ENCODE measurements around the gene DNAJC16. TPM values are rescaled to one million over a fixed set of nuclear protein-coding genes. Genes with fewer than 3 reads are reported as not detected.
"Not testable (repeated sequence)": the region's sequence is repeated elsewhere in the genome, so short reads cannot be mapped to it uniquely, and the experiment has no call there.

DNAJC16 gene
- total RNA-seq, 1 donor, result 8.6 TPM

DNA sequence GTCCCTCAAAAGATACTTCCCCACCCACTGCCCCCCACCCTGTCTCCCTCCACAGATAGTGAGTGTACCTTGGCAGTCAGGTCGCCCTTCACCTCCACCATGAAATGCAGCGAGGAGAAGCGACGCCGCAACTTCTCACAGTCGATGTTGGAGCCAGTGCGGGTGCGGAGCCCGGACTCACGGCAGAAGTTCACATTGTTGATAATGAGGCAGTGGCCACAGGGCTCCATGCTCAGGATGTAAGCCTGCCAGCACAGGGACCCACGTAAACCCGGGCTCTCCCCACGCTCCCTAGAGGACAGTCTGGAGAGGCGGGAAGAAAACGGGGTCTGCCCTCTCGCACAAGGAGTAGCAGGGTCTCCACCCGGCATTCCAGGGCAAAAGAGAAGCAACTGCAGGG, 19.8 kb upstream of the DNAJC16 start:
- no peak for DNase-seq (ENCODE audit: low read depth in 2 of 3, low spot score in 2 of 3)

DNA sequence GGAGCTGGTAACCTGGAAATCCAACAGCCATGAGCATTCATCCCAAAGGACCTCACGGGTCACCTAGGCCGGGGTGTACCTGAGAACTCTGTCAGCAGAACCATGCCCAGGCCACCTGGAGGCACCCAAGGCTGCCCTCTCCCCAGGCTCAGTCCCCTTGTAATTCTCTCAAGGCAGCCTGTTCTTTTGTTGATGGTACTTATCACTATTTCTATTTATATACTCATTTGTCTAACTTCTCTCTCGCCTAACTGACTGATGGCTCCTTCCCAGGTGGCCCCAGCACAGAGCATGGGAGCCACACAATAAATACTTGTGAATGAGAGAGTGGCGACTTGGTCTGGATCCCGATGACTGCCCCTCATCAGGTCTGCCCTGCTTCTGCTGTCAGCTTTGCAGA, 19.4 kb upstream of the DNAJC16 start:
- DNase-seq (ENCODE audit: low read depth in 2 of 3, low spot score in 2 of 3), result no peak

DNA sequence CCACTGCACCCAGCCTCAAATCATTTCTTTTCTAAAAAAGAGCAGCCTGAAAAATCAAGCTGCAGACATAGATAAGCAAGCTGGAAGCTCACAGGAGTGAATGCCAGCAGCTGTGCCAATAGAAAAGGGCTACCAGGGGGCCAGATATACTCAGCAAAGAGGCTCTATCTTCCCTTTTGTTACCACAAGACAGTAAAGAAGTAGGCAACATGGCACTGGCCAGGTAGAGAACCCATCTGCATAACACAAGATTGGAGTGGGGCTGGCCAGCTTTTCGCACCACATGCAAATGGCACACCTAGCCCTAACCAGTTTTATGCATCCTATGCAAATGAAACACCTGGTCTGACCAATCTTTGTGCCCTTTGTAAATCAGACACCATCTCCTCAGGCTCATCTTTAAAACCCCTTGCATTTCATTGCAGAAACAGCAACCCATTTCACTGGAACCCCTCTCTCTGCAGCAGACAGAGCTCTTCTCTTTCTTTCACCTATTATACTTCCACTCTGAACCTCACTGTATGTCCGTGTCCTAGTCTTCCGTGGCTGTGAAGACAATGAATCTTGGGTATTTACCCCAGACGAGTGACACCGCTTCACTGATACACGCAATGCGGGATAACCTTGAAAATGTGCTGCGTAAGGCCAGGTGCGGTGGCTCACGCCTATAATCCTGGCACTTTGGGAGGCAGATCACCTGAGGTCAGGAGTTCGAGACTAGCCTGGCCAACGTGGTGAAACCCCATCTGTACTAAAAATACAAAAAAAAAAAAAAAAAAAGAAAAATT, 17.8 kb upstream of the DNAJC16 start:
- DNase-seq (ENCODE audit: low read depth in 2 of 3, low spot score in 2 of 3), result peak in 2 of 3 donors; percentile 54 to 69

DNA sequence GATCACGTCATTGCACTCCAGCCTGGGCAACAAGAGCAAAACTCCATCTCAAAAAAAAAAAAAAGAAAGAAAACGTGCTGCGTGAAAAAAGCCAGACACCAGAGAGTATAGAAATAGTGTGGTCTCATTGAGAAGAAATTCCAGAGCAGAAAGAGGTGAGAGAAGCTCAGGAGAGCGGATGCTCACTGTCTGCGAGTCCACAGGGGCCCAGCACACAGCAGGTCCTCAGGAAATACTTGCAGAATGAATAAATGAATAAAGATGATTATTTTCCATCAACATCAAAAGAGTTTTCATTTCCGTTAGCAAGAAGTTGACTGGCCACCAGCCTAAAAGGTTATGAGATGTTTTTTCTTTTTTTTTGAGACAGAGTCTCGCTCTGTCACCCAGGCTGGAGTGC, 17.1 kb upstream of the DNAJC16 start:
- DNase-seq (ENCODE audit: low read depth in 2 of 3, low spot score in 2 of 3), result no peak

DNA sequence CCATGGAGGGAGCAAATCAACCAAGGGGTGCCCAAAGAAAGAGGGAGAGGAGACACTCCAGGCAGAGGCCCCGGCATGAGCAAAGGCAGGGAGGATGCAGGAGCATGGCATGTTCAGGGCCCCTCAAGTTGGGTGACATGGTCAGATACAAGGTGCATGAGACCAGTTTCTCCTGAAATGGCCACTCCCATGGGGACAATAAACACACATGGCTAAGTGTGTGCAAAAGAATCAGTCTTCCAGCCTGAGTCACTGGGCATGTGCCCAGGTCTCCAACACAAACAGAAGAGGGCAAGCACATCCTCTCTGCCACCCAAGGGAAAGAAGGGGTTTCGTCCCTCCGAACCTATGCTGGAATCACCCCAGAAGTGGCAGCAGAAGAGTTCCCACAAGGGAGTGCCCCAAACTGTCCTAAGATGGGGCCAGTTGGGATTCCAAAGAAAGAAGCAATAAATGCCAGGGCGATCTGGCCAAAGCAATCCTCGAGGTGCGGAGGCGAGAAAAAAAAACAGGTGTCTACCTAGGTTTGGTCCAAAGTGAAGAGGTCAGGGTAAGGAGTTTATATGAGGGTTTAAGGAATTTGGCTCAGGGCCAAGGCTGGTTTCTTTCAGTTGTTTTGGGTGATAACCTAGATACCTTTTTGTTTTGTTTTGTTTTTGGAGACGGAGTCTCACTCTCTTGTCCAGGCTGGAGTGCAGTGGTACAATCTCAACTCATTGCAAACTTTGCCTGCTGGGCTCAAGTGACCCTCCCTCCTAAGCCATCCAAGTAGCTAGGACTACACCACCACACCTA, 15.8 kb upstream of the DNAJC16 start:
- no peak for DNase-seq (ENCODE audit: low read depth in 2 of 3, low spot score in 2 of 3)

DNA sequence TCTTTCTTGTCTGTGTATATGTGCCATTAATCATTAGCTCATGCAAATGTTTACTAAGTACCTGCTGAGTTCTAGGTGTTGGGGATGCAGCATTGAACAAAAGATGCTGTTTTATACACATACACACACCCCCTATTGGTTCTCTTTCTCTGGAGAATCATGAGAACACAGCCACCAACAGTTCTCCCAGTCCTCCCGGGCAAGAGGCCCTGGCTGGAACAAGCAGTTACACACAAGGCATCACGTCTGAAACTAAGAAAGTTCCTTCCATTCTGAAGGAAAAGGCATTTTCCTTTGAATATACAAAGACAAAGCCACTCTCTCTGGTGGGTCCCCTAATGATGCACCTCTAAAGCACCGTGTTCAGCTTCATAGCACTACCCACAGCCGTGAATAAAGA, 13.5 kb upstream of the DNAJC16 start:
- no peak for DNase-seq (ENCODE audit: low read depth in 2 of 3, low spot score in 2 of 3)

DNA sequence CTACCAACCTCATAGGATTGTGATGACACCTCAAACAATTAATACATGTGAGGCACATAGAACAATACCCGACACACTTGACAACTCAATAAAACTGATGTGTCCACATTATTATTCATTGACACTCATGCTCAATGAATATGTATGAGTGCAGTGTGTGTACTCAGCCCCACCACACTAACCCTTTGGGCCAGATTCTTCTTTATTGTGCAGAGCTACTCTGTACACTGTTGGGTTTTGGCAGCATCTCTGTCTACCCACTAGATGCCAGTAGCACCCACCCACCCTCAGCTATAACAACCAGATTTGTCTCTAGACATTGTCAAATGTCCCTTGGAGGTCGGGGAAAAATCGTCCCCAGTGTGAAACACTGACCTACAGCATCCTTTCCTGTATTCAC, 12.7 kb upstream of the DNAJC16 start:
- no peak for DNase-seq (ENCODE audit: low read depth in 2 of 3, low spot score in 2 of 3)

DNA sequence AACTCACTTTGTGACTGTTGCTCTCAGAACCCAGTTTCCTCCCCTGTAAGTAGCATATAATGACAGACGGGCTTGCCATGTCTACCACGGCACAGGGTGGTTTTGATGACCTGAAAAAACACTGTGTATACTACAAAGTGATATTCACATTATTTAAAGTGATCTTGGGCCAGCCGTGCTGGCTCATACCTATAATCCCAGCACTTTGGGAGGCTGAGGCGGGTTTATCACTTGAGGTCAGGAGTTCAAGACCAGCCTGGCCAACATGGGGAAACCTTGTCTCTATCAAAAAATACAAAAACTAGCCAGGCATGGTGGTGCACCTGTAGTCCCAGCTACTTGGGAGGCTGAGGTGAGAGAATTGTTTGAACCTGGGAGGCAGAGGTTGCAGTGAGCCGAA, 12.1 kb upstream of the DNAJC16 start:
- DNase-seq (ENCODE audit: low read depth in 2 of 3, low spot score in 2 of 3), result not testable (repeated sequence)

DNA sequence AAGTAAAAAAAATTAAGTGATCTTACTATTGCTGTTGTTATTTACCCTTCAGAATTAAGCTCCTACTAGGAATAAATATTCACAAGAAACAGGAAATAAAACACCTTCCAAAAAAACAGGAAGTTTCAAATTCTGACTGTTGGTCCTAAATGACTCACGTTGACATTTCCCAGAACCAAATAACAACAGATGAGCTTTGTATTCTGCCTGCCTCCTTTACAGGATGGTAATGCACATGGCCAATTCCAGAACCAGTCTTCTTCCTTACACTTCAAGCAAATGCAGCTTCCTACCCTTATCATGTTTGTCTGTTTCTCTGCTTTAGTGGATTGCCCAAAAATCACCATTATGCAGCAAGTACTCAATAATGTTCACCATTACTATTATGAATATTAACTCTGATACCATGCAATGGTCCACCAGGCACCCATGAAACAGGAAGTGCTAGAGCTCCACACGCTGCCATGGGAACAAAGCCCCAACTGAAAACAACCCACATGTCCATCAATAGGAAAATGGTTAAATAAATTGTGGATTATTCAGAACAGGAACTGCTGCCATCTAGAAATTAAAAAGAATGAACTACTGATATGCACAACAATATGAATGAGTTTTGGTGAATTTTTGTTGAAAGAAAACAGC, 11.5 kb upstream of the DNAJC16 start:
- peak in 2 of 3 donors; percentile 35 to 42 for DNase-seq (ENCODE audit: low read depth in 2 of 3, low spot score in 2 of 3)

DNA sequence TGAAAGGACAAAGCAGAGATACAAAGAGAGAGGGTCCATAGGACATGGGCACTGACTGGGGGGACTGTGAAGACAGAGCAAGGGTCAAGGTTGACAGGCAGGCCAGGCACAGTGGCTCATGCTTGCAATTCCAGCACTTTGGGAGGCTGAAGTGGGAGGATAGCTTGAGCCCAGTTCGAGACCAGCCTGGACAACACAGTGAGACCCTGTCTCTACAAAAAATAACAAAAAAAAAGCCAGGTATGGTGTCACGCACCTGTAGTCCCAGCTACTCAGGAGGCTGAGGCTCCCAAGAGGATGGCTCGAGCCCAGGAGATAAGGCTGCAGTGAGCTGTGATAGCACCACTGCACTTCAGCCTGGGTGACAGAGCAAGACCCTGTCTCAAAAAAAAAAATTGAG, 7.0 kb upstream of the DNAJC16 start:
- no peak for DNase-seq (ENCODE audit: low read depth in 2 of 3, low spot score in 2 of 3)

DNA sequence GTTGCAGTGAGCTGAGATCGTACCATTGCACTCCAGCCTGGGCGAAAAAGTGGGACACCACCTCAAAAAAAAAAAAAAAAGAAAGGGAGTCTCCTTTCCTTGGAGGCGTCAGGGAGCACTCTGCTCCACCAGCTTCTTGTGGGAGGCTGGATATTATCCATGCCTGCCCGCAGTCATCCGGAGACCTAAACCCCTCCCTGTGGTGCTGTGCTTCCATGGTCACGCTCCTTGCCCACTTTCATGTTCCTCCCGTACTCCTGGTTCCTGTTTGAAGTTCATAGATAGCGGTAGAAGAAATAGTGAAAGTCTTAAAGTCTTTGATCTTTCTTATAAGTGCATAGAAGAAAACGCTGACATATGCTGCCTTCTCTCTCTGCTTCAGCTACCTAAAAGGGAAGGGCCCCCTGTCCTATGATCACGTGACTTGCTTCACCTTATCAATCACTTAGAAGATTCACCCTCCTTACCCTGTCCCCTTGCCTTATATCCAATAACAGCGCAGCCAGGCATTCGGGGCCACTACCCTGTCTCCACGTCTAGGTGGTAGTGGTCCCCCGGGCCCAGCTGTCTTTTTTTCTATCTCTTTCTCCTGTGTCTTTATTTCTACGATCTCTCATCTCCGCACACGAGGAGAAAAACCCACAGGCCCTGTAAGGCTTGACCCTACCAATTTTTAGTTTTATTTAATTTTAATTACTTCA, 5.3 kb upstream of the DNAJC16 start:
- not testable (repeated sequence) for DNase-seq (ENCODE audit: low read depth in 2 of 3, low spot score in 2 of 3)

DNA sequence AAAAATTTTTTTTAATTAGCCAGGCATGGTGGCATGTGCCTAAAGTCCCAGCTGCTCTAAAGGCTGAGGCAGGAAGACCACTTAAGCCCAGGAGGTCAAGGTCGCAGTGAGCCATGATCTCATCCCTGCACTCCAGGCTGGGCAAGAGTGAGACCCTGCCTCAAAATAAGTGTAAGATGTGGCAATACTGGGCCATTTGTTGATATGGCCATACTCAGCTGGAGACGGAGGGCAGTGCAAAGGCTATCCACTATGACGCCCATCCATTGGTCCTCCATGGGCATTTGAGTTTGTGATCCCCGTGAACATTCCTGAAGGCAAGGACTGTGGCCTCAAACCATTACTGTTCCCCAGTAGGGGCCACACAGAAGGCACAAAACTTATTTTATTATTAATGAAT, 4.1 kb upstream of the DNAJC16 start:
- DNase-seq (ENCODE audit: low read depth in 2 of 3, low spot score in 2 of 3), result no peak

DNA sequence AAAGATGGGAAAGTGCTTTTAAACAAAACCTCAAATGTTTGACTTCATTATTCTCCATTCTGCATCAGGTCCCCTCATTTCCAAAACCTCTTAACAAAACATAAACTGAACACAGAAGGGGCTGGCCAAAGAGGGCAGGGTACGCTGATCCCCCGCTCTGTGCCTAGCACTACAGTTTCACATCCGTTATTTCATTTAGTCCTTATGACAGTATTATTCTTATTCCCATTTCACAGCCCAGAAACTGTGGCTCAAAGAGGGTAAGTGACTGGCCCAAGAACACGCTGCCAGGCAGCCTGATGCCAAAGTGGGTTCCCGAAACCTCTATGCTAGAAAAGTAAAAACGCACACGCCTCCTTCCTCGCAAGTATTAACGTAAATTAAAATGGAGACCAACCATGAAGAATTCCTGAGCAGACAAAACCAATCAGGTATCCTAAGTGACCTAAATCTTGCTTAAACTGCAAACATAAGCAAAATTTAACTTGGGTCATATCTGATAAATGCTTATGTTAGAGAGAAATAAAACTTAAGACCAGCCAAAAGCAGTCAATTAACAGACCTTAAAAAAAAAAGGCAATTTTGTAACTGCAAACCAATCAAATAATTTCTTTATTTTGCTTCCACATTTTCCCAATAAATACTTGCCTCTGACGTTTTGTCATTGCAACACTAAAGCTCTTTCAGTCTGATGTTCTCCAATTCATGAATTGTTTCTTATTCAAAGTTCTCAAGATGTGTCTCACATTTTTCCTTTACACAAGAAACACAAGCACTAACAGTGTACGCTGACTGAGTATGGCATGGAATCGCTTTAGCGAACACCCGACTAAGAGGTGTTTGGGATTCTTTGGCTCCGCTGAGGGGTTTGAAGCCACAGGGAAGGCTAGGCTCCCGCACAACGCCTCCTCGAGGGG, 3.3 kb upstream of the DNAJC16 start:
- no peak for DNase-seq (ENCODE audit: low read depth in 2 of 3, low spot score in 2 of 3)

DNA sequence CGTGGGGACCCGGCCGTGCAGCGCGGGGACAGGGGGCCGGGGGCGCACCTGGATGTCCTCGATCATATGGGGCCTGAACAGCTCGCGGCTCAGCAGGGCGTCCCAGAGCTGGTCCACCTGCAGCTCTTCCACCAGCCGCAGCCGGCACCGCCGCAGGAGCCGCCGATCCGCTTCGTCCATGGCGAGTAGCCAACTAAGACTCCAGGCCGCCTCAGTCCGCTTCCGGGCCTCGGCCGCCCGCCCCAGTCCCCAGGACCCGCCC, 2.7 kb upstream of the DNAJC16 start, which contains the start of gene CASP9:
TSS of gene CASP9 (minus strand) at position 195 of the 262 bp plus-strand sequence. CDS start at position 180, 15 bp downstream.
- DNase-seq (ENCODE audit: low read depth in 2 of 3, low spot score in 2 of 3), result no peak

DNA sequence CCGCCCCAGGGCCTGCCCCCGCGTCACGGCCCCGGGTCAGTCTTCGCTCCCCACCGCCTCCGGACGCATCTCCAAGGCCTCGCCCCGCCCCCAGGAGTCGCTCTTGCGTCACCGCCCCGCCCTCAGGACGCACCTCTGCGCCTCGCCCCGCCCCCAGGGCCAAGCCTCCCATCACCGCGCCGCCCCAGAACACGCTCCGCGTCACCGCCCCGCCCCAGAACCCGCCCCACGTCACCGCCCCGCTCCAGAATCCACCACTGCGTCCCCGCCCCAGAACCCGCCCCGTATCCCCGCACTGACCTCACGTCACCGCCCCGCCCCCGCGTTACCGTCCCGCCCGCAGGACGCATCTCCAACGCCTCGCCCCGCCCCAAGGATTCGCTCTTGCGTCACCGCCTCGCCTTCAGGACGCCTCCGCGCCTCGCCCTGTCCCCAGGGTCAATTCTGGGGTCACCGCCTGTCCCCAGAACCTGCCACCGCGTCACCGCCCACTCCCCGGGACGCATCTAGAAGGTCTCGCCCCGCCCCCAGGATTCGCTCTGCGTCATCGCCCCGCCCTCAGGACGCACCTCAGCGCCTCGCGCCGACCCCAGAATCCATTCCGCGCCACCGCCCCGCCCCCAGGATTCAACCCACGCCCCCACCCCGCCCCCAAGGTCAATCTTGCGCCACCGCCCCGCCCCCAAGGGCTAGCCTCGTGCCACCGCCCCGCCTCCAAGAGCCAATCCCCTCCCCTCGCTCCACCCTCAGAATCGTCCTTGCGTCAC, 2.2 kb upstream of the DNAJC16 start:
- DNase-seq (ENCODE audit: low read depth in 2 of 3, low spot score in 2 of 3), result peak; percentile 97 to 99 (median 99)

DNA sequence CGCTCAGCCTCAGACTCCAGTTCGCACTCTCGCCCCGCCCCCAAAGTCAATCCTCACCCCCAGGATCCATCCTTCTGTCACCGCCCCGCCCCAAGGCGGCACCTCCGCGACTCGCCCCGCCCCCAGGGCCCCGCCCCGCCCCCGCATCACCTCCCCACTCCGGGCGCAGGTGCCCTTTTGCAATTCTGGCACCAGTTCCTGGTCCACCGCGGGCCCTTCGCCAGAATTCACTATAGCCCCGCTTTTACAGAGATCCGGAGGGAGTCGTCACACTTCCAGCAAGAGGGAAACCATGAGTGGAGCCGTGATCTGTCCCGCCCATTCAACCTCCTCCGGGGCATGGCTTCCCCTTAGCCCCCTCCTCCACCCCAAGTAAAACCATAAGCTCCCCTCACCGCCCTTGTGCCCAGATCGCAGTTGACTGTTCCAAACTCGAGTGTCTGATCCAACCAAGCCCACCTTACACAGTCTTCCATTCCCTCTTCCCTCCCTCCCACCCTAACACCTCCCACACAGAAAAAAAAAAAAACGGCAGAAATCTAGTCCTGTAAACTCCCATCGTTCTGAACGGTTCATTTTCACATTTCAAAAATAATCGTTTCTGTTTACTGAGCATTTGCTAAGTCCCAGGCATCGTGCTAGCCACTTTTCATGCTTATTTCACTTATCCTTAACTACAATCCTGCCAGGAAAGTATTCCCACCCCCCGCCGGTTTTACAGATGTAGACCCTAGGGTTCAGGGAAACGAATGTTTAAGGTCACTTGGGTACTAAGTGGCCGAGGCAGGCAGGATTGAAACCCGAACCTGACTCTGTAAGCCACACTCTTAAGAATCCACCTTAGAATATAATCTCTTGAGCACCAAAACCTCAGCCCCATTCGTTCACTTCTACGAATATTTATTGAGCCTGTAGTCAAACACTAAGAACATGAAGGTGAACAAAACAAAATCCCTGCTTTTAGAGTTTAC, 1.3 kb upstream of the DNAJC16 start:
- peak in 2 of 3 donors; percentile 97 to 99 for DNase-seq (ENCODE audit: low read depth in 2 of 3, low spot score in 2 of 3)

DNA sequence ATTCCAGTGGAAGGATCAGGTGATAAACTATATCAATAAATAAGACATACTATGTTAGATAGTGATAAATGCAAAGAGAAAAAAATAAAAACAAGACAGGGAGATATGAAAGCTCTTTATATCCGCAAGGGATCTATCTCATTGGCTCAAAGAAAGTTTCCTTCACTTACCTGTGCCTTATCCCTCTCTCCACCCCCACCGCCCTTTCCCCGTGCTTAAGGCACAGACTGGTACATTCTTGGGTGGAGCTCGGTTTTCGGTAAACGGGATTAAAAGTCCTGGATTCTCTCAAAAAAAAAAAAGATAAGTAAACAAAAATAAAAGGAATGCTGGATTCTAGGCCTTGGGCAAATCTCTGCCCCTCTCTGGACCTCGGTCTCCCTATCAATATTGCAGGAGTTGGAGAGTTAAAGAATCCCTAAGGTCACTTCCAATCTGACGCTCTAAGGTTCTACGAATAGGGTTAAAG, 593 bp upstream of the DNAJC16 start:
- no peak for DNase-seq (ENCODE audit: low read depth in 2 of 3, low spot score in 2 of 3)

DNA sequence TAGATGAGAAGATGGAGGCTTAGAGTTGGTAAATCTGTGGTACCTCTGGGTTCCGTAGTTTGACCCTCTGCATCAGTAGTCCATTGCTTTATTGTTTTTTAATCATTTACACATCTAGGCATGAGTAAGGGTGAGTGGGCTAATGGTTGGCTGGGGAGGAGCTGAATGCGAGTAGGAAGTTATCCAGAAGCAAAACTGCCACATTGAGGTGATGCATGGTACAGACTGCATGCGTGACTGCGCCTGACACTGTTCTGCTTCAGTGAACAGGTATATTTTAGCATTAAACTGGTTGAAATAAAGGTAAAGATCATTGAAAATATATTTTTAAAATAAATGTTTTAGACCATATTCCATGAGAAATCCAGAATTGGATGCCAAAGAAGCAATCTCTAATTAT, 4.4 kb downstream of the DNAJC16 start:
- DNase-seq (ENCODE audit: low read depth in 2 of 3, low spot score in 2 of 3), result no peak
